OCI-LY7 (cell line): Measurements from ENCODE around the gene SPDL1. TPM values are rescaled to one million over a fixed set of nuclear protein-coding genes. Genes with fewer than 3 reads are reported as not detected.

Source experiments
- BruUV-seq: library from RNA; stranded (reverse); fragments of 400-500 nt; replicated peaks from 2 replicates; lab custom pipeline; 2021; lab: Mats Ljungman, UMichigan
- CTCF ChIA-PET: fragments of 300-600 bp; sonication (Branson Sonifier 250); formaldehyde crosslinking; loops from one replicate; lab custom pipeline; 2022; ENCODE audit warnings: antibody characterized with exemption; ENCODE audit not compliant: unreplicated experiment; lab: Charles Lee
- POLR2A ChIA-PET: fragments of 300-600 bp; sonication (Branson Sonifier 250); formaldehyde crosslinking; loops from one replicate; lab custom pipeline; 2022; ENCODE audit warnings: antibody characterized with exemption; lab: Charles Lee
- DNase-seq: peaks from one replicate; pipeline ENCODE4 v3.0.0-alpha.2; 2015; ENCODE audit warnings: low spot score
- H2AFZ ChIP-seq: fragments of 200-600 bp; sonication (generic), shearing (Covaris generic); 2 replicates; pipeline ENCODE4 v1.6.1; 2014; ENCODE audit warnings: mild to moderate bottlenecking, antibody characterized with exemption, low read length, moderate library complexity
- H3K27ac ChIP-seq: fragments of 200-600 bp; sonication (generic); 2 replicates; pipeline ENCODE4 v1.5.1; 2014; ENCODE audit warnings: mixed run types, low read depth, mild to moderate bottlenecking, moderate library complexity, low read length, inconsistent platforms; ENCODE audit not compliant: poor library complexity, severe bottlenecking
- H3K36me3 ChIP-seq: fragments of 200-600 bp; sonication (generic); 2 replicates; pipeline ENCODE4 v1.6.1; 2014; ENCODE audit warnings: mild to moderate bottlenecking, antibody characterized with exemption, low read length, moderate library complexity, mixed read lengths; ENCODE audit not compliant: insufficient read depth
- H3K4me1 ChIP-seq: fragments of 200-600 bp; sonication (generic); 2 replicates; pipeline ENCODE4 v1.5.1; 2014; ENCODE audit warnings: mild to moderate bottlenecking, low read length; ENCODE audit not compliant: insufficient read depth, poor library complexity, severe bottlenecking
- H3K4me2 ChIP-seq: fragments of 200-600 bp; sonication (generic); 2 replicates; pipeline ENCODE4 v1.6.1; 2014; ENCODE audit warnings: mild to moderate bottlenecking, low read length
- H3K4me3 ChIP-seq: fragments of 200-600 bp; sonication (generic); 2 replicates; pipeline ENCODE4 v1.5.1; 2014; ENCODE audit warnings: mild to moderate bottlenecking, low read depth, low read length; ENCODE audit not compliant: poor library complexity, severe bottlenecking
- H3K79me2 ChIP-seq: fragments of 200-600 bp; sonication (generic); 2 replicates; pipeline ENCODE4 v1.6.1; 2016; ENCODE audit warnings: low read depth, mild to moderate bottlenecking, low read length, moderate library complexity, mixed read lengths; ENCODE audit not compliant: insufficient read depth
- H3K9me2 ChIP-seq: fragments of 200-600 bp; sonication (generic); 2 replicates; pipeline ENCODE4 v1.6.1; 2016; ENCODE audit warnings: mild to moderate bottlenecking, low read length, mixed read lengths; ENCODE audit not compliant: insufficient read depth
- H3K9me3 ChIP-seq: fragments of 200-600 bp; sonication (generic); 2 replicates; pipeline ENCODE4 v1.6.1; 2014; ENCODE audit warnings: mild to moderate bottlenecking, mixed run types, low read length, mixed read lengths
- H4K20me1 ChIP-seq: fragments of 200-600 bp; sonication (generic); 2 replicates; pipeline ENCODE4 v1.6.1; 2014; ENCODE audit warnings: mild to moderate bottlenecking, antibody characterized with exemption, low read length, moderate library complexity, mixed read lengths; ENCODE audit not compliant: insufficient read depth
- EZH2phosphoT487 ChIP-seq: fragments of 200-600 bp; sonication (generic); IDR thresholded peaks from 2 replicates; pipeline ENCODE4 v1.6.1; 2018; ENCODE audit warnings: low read depth, borderline replicate concordance, mild to moderate bottlenecking, mixed run types, antibody characterized with exemption, low read length, moderate library complexity, mixed read lengths
- intact Hi-C: fragments of 100-400 bp; cut with micrococcal nuclease; formaldehyde crosslinking; loops from one replicate; pipeline ENCODE4 v1.10.0; 2022; ENCODE audit not compliant: unreplicated experiment
- total RNA-seq, 2 experiments: library from RNA; depleted of rRNA in 1 of 2; stranded (reverse); fragments of >200 nt in 1 of 2; shearing (Covaris generic) in 1 of 2; gene quantifications; 2 replicates each; pipeline ENCODE4 v1.2.3, GENCODE V29; 2014 to 2022
- TF ChIP-seq, protein P1 (sequence below): fragments of 200-600 bp; sonication (generic); conservative IDR thresholded peaks from 2 replicates; pipeline ENCODE4 v1.5.1; 2014; ENCODE audit warnings: mild to moderate bottlenecking, antibody characterized with exemption, low read length, moderate library complexity, mixed read lengths

SPDL1 gene
- total RNA-seq, 2 experiments from 2014 or later, result 27.4 to 65.9 TPM

GRCh38 chr5:169634606-169635005, 51.0 kb downstream of the SPDL1 start:
- no TSS peak for BruUV-seq
- H4K20me1 ChIP-seq, result no peaks in the 10 kb centered on the region
- peaks cover 24% of the 10 kb centered on the region for H3K79me2 ChIP-seq
- H3K4me2 ChIP-seq, result no peak overlapping the region
- CTCF ChIA-PET, result no interaction called here
- peaks cover 17% of the 10 kb centered on the region for H3K36me3 ChIP-seq
- peaks cover 19% of the 10 kb centered on the region for H3K4me1 ChIP-seq
- no peak overlapping the region for H2AFZ ChIP-seq
- H3K9me2 ChIP-seq, result no peaks in the 10 kb centered on the region
- intact Hi-C loops, result no loop called here
- H3K27ac ChIP-seq, result no peak overlapping the region
- no peak overlapping the region for H3K4me3 ChIP-seq
- no peak for DNase-seq
- POLR2A ChIA-PET, result no interaction called here
- H3K9me3 ChIP-seq, result peaks cover 25% of the 10 kb centered on the region
- TF ChIP-seq, protein P1, sequence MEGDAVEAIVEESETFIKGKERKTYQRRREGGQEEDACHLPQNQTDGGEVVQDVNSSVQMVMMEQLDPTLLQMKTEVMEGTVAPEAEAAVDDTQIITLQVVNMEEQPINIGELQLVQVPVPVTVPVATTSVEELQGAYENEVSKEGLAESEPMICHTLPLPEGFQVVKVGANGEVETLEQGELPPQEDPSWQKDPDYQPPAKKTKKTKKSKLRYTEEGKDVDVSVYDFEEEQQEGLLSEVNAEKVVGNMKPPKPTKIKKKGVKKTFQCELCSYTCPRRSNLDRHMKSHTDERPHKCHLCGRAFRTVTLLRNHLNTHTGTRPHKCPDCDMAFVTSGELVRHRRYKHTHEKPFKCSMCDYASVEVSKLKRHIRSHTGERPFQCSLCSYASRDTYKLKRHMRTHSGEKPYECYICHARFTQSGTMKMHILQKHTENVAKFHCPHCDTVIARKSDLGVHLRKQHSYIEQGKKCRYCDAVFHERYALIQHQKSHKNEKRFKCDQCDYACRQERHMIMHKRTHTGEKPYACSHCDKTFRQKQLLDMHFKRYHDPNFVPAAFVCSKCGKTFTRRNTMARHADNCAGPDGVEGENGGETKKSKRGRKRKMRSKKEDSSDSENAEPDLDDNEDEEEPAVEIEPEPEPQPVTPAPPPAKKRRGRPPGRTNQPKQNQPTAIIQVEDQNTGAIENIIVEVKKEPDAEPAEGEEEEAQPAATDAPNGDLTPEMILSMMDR, result no peak
- TF ChIP-seq EZH2phosphoT487, result no peak

GRCh38 chr5:169635936-169636335, 52.4 kb downstream of the SPDL1 start:
- no peak for DNase-seq
- CTCF ChIA-PET, result no interaction called here
- Histone ChIP-seq H2AFZ (peak overlapping the region; percentile 93; the same call in 1 of the 2 replicates), H4K20me1 (no peaks in the 10 kb centered on the region), H3K9me2 (no peaks in the 10 kb centered on the region), H3K4me2 (peak overlapping the region; percentile 97; the same call in 1 of the 2 replicates), H3K4me1 (peaks cover 19% of the 10 kb centered on the region), H3K36me3 (peaks cover 30% of the 10 kb centered on the region), H3K27ac (no peak overlapping the region), H3K4me3 (peak overlapping the region; percentile 88), H3K9me3 (peaks cover 32% of the 10 kb centered on the region), H3K79me2 (peaks cover 37% of the 10 kb centered on the region)
- no peak for TF ChIP-seq EZH2phosphoT487
- TF ChIP-seq, protein P1, result no peak
- POLR2A ChIA-PET, result interaction anchor here (0.6 to 1.5 kb wide), 8 partner anchors 11 to 1187 kb away, joined by 3 to 8 read pairs (median 4); partner anchors contain the start of gene SPDL1
- no TSS peak for BruUV-seq
- intact Hi-C loops, result no loop called here

DNA sequence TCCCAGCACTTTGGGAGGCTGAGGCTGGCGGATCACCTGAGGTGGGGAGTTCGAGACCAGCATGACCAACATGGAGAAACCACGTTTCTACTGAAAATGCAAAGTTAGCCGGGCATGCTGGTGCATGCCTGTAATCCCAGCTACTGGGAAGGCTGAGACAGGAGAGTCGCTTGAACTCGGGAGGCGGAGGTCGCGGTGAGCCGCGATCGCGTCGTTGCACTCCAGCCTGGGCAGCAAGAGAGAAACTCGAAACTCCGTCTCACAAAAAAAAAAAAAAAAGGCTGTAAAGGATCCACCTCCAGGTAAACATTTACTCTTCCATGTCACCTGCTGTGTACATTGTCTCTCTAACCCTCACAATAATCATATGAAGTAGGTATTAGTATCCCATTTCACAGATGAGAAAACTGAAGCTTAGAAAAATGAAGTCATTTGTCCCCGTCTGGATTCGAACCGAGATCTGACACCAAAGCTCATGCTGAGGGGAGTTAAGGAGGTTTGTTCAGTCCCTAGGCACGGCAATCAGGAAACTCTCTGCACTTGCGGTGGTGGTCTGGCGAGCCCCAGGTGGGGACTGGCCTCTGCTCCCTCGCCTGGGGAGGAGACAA, 53.0 kb downstream of the SPDL1 start:
- intact Hi-C loops, result loop anchor here (1.0 kb wide), 1 partner anchor 53 kb away; the partner anchor contains the start of gene SPDL1
- POLR2A ChIA-PET, result interaction anchor here (0.6 to 1.5 kb wide), 11 partner anchors 8 to 1188 kb away, joined by 3 to 8 read pairs (median 4); partner anchors contain the start of gene SPDL1
- TSS peak; percentile 88 for BruUV-seq
- no peak for TF ChIP-seq EZH2phosphoT487
- TF ChIP-seq, protein P1, result no peak
- Histone ChIP-seq H3K9me2 (no peaks in the 10 kb centered on the region), H3K4me2 (peak overlapping the region; percentile 97), H2AFZ (peak overlapping the region; percentile 93), H3K36me3 (peaks cover 36% of the 10 kb centered on the region), H3K4me3 (peak overlapping the region; percentile 88), H3K9me3 (peaks cover 32% of the 10 kb centered on the region), H3K27ac (peak overlapping the region; percentile 86), H3K4me1 (peaks cover 19% of the 10 kb centered on the region), H3K79me2 (peaks cover 43% of the 10 kb centered on the region), H4K20me1 (no peaks in the 10 kb centered on the region)
- DNase-seq, result no peak
- CTCF ChIA-PET, result interaction anchor here (0.5 kb wide), 1 partner anchor 333 kb away, joined by 3 read pairs; no protein-coding TSS in a partner anchor
